Lung (tissue), 12 donors: ENCODE results near the gene TRIM13. TPM values are rescaled to one million over a fixed set of nuclear protein-coding genes. Genes with fewer than 3 reads are reported as not detected.

Experiments used
- ATAC-seq: fragments of 200-7000 bp; cut with Tn5 transposase; one replicate; pipeline ENCODE4 v1.9.1; 2020; ENCODE audit warnings: moderate number of reproducible peaks; ENCODE audit not compliant: insufficient read depth, low FRiP score
- DNase-seq, 3 donors: peaks; one replicate each; pipeline ENCODE4 v3.0.0-alpha.2; 2013 to 2017
- H3K27ac ChIP-seq, 2 donors: one replicate each; pipeline ENCODE4 v1.5.1; 2013; ENCODE audit warnings: mild to moderate bottlenecking in 2 of 2, moderate library complexity in 2 of 2, control low read depth in 1 of 2, inconsistent platforms in 1 of 2, low read depth in 1 of 2, low read length in 1 of 2
- H3K27me3 ChIP-seq, 3 donors: one replicate each; pipeline ENCODE4 v1.5.1; 2013; ENCODE audit warnings: low read length in 2 of 3; ENCODE audit not compliant: control insufficient read depth in 3 of 3, insufficient read depth in 3 of 3
- H3K36me3 ChIP-seq, 4 donors: one replicate each; pipeline ENCODE4 v1.5.1; 2013; ENCODE audit warnings: low read length in 4 of 4, mild to moderate bottlenecking in 1 of 4, moderate library complexity in 1 of 4; ENCODE audit not compliant: control insufficient read depth in 4 of 4, insufficient read depth in 4 of 4
- H3K4me1 ChIP-seq, 5 donors: one replicate each; pipeline ENCODE4 v1.5.1; 2013; ENCODE audit warnings: low read length in 5 of 5, mild to moderate bottlenecking in 2 of 5, moderate library complexity in 1 of 5; ENCODE audit not compliant: control insufficient read depth in 5 of 5, insufficient read depth in 5 of 5
- H3K4me3 ChIP-seq: one replicate; pipeline ENCODE4 v1.5.1; 2013; ENCODE audit warnings: mild to moderate bottlenecking, control low read depth, moderate library complexity
- H3K9ac ChIP-seq, 2 donors: one replicate each; pipeline ENCODE4 v1.5.1; 2013; ENCODE audit warnings: low read length in 2 of 2, control low read depth in 1 of 2; ENCODE audit not compliant: insufficient read depth in 1 of 2
- H3K9me3 ChIP-seq, 4 donors: one replicate each; pipeline ENCODE4 v1.5.1; 2013; ENCODE audit warnings: low read length in 3 of 4, mild to moderate bottlenecking in 1 of 4, moderate library complexity in 1 of 4; ENCODE audit not compliant: control insufficient read depth in 4 of 4, insufficient read depth in 3 of 4
- CTCF ChIP-seq: IDR thresholded peaks from 2 replicates; pipeline ENCODE4 v1.5.1; 2012; ENCODE audit warnings: mild to moderate bottlenecking; ENCODE audit errors: control extremely low read depth, extremely low read depth
- WGBS, 2 donors: extraction: QIAGEN DNeasy Blood & Tissue Kit; methylation state at CpG; one replicate each; pipeline ENCODE4 v1.1.7; 2013; 5-methylcytosine and 5-hydroxymethylcytosine counted together
- polyA plus RNA-seq, 2 donors: library from polyadenylated mRNA; stranded (reverse); fragments of 200-250 nt; gene quantifications; one replicate each; pipeline ENCODE4 v1.2.1, GENCODE V29; 2013
- total RNA-seq, 2 donors: library from RNA; depleted of rRNA in 1 of 2; stranded (reverse); fragments of >200 nt in 1 of 2; gene quantifications; one replicate each; pipeline ENCODE4 v1.2.1, GENCODE V29; 2014 to 2021
- donor health status: control.
- donor health status: control.
- donor health status: Bipolar disorder and iron deficiency.
- donor health status: healthy.
- donor health status: DM: yes; HTN: yes; CAD: no.

The TRIM13 gene
- total and polyA plus RNA-seq, 4 donors = 14.9 to 45.4 (median 30.2) TPM

DNA sequence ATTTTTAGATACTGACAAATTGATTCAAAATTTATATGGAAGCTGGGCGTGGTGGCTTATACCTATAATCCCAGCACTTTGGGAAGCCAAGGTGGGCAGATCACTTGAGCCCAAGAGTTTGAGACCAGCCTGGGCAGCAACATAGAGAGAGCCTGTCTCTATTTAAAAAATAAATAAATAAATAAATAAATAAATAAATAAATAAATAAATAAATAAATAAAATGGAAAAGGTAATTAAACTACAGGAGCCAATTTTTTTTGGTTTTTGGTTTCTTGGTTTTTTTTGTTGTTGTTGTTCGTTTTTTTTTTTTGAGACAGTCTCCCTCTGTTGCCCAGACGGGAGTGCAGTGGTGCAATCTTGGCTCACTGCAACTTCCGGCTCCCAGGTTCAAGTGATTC lies 29.4 kb upstream of the TRIM13 start:
- H3K9ac ChIP-seq = no peak overlapping the region
- peaks cover 0 to 4% (median 2%) of the 10 kb centered on the region in 4 donors for H3K9me3 ChIP-seq
- H3K4me1 ChIP-seq = no peaks in the 10 kb centered on the region
- no peaks in the 10 kb centered on the region for H3K27me3 ChIP-seq
- H3K27ac ChIP-seq = no peak overlapping the region
- 96 to 97% methylated on average over 4 of the region's 4 CpGs for WGBS, 2 donors
- no peak for ATAC-seq
- no peak for DNase-seq
- H3K4me3 ChIP-seq = no peak overlapping the region
- TF ChIP-seq CTCF = no peak
- peaks cover 0 to 3% (median under 1%) of the 10 kb centered on the region in 4 donors for H3K36me3 ChIP-seq

- H3K36me3 ChIP-seq = peaks cover 0 to 2% (median 0%) of the 10 kb centered on the region in 4 donors
- H3K4me3 ChIP-seq = no peak overlapping the region
- no peaks in the 10 kb centered on the region for H3K27me3 ChIP-seq
- H3K4me1 ChIP-seq = no peaks in the 10 kb centered on the region
- H3K9me3 ChIP-seq = no peaks in the 10 kb centered on the region
- H3K9ac ChIP-seq = no peak overlapping the region
- TF ChIP-seq CTCF = no peak
- no peak for DNase-seq
- no peak for ATAC-seq
- no peak overlapping the region for H3K27ac ChIP-seq
- WGBS, 2 donors = 74 to 89% methylated on average over 4 of the region's 4 CpGs
Observed at GRCh38 chr13:49972709-49973108, 24.1 kb upstream of the TRIM13 start.

- DNase-seq = no peak
- H3K9me3 ChIP-seq = no peaks in the 10 kb centered on the region
- H3K36me3 ChIP-seq = peaks cover 0 to 2% (median 0%) of the 10 kb centered on the region in 4 donors
- 87 to 92% methylated on average over 1 of the region's 1 CpG for WGBS, 2 donors
- no peaks in the 10 kb centered on the region for H3K27me3 ChIP-seq
- no peak for ATAC-seq
- H3K9ac ChIP-seq = no peak overlapping the region
- H3K27ac ChIP-seq = no peak overlapping the region
- H3K4me1 ChIP-seq = peaks cover 0 to 3% (median 0%) of the 10 kb centered on the region in 5 donors
- H3K4me3 ChIP-seq = no peak overlapping the region
- TF ChIP-seq CTCF = no peak
Observed at GRCh38 chr13:49975826-49976225, 21.0 kb upstream of the TRIM13 start.
